NT2/D1 (cell line): ENCODE data around the gene UPF2.

ENCODE experiments used
- SUZ12 ChIP-seq: IDR thresholded peaks from 2 replicates; pipeline ENCODE4 v1.6.1; 2011; ENCODE audit not compliant: insufficient read length, insufficient read depth; ENCODE audit errors: extremely low read depth
- ZNF274 ChIP-seq: IDR thresholded peaks from 2 replicates; pipeline ENCODE4 v1.6.1; 2011; ENCODE audit warnings: mild to moderate bottlenecking, low read depth, low read length

DNA sequence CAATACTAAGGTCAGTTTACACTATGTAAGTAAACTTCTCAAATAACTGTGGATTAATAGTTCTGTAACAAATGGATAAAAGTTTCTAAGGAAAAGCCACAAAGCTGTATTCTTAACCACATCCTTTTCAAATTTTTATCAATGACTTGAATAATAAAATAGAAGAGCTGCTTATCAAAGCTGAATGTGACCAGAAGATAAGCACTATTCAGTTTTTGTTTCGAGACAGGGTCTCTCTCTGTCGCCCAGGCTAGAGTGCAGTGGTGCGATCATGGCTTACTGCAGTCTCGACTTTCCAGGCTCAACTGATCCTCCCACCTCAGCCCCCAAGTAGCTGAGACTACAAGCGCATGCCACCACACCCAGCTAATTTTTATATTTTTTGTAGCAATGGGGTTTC, 17.0 kb downstream of the UPF2 start:
- TF ChIP-seq ZNF274 (no peak), SUZ12 (no peak)
